Stomach (tissue), 4 donors: Measurements from ENCODE around the gene IRS2.

ENCODE experiments used
- POLR2A ChIP-seq, 4 donors: fragments of 450-650 bp; IDR thresholded peaks; one replicate each; pipeline ENCODE4 v1.6.1; 2016; ENCODE audit warnings: antibody characterized with exemption in 4 of 4, control low read depth in 2 of 4, mild to moderate bottlenecking in 1 of 4, moderate library complexity in 1 of 4
- POLR2AphosphoS5 ChIP-seq, 3 donors: sonication (generic); formaldehyde crosslinking; IDR thresholded peaks; one replicate each; pipeline ENCODE4 v1.6.1; 2016; ENCODE audit warnings: antibody characterized with exemption in 3 of 3

GRCh38 chr13:109740721-109741120 is 45.7 kb downstream of the IRS2 start:
- no peak for TF ChIP-seq POLR2A (IDR thresholded peaks at IDR 0.05)
- TF ChIP-seq POLR2AphosphoS5 (IDR thresholded peaks at IDR 0.05): no peak
